Activated T-cell treated with anti-CD3 and anti-CD28 coated beads, Interleukin-2, amount 50 U/mL, for 48 hours (primary cell): ENCODE results near the gene YPEL3.
"Not testable (repeated sequence)": the region's sequence is repeated elsewhere in the genome, so short reads cannot be mapped to it uniquely, and the experiment has no call there.

ENCODE experiments used
- DNase-seq, 2 experiments: peaks; one replicate each; pipeline ENCODE4 v3.0.0-alpha.2; 2020

Gene YPEL3

DNA sequence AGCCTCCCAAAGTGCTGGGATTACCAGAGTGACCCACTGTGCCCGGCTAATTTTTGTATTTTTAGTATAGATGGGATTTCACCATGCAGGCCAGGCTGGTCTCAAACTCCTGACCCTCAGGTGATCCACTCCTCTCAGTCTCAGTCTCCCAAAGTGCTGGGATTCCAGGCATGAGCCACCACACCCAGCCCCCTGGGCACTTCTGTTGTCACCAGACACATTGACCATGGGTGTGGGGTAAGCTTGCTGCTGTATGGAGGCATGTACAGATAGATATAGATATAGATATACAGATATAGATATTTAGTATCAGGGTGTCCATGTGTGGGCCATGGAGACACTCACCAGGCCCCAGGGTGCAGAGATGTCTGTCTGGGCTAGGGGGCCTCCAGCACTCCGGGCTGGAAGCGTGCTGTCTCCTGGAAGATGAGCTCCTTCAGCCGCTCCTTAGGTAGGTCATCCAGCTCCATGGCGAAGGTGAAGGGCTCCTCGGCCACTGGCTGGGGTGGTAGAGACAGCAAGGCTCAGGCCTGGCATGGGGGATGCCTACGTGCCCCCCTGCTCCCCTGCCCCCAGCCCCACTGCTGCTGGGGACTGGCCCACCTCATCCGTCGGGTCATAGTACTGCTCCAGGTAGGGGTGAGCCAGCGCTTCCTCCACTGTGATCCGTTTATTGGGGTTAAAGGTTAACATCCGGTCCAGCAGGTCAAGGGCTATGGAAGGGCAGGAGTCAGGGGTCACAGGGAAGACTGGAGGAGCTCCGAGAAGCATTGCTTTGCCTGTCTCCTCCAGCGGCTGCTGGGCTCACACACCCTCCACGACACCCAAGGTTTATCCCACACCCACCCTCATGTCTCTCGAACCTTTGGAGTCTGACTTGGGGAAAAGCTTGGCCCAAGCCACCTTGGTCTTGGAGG lies 20.5 kb upstream of the YPEL3 start:
- no peak for DNase-seq

DNA sequence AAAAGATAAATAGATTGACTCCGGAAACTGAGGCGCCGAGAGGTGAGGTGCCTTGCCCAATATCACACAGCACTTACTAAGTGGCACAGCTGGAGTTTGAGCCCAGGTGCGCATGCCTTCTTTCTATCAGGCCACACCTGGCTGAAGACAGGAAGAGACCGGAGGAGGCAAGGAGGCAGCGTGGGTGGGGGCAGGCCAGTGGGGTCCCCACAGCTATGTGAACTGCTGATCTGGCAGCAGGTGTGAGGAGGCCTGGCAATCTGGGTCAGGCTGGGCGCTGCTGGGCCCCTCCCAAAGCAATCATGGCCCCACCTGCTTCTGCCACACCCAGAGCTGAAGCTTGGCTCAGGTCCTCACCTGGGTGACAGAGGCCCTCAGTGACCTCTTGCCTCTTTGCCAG lies 19.2 kb upstream of the YPEL3 start:
- DNase-seq: no peak

DNA sequence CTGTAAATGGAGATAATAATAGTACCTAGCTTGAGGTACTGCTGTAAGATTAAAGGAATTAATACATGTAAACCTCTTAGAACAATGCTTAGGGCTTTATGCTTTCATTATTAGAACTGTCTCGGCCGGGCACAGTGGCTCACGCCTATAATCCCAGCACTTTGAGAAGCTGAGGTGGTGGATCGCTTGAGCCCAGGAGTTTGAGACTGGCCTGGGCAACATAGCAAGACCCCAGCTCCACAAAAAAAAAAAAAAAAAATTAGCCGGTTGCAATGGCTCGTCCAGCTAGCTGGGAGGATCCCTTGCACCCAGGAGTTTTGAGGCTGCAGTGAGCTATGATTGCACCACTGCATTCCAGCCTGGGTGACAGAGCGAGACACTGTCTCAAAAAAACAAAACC lies 18.8 kb upstream of the YPEL3 start:
- DNase-seq: not testable (repeated sequence)

DNA sequence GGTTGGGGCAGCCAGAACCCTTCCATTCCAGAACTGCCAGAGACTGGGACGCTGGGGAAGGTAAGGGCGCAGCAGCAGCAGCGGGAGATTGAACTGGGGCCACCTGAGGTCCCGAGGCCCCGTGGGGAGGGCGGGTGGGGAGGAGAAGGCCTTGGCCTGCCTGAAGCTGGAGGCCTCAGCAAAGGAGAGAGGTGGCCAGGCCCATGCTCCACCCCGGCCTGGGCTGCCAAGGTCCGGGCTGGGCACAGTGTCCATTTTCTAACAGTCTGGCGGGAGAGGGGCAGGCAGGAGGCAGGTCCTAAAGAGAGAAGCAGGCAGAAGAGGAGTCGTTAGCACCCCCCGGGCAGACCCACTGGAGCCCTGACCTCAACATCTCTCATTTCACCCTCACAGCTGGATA lies 18.4 kb upstream of the YPEL3 start:
- DNase-seq: no peak

DNA sequence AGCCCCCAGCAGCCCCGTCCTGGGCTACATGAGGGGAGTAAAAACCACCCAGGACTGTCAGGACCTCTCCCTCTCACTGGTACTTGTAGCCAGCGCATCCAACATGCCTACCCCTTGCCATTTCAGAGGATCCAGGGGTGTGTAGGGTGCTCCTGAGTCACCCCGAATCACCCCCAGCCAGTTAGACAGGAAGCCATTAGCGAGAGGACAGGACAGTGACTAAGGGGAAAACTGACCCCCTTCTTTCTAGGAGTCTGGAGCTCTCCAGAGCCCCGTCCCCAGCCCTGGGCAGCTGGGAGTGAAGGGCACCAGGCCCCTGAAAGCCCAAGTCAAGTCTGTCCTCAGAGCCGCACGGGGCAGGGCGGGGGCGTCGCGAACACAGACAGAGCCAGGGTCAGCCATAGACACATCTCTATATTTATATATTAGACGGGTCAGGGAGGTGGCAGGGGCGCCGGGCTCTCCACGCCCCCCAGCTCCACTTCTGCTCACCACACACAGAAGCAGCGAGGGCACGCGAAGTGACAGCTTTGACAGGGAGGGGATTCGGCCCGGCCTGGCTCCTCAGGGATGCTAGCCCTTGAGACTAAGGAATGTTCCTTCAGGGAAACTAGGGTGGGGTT lies 17.8 kb upstream of the YPEL3 start:
- no peak for DNase-seq

DNA sequence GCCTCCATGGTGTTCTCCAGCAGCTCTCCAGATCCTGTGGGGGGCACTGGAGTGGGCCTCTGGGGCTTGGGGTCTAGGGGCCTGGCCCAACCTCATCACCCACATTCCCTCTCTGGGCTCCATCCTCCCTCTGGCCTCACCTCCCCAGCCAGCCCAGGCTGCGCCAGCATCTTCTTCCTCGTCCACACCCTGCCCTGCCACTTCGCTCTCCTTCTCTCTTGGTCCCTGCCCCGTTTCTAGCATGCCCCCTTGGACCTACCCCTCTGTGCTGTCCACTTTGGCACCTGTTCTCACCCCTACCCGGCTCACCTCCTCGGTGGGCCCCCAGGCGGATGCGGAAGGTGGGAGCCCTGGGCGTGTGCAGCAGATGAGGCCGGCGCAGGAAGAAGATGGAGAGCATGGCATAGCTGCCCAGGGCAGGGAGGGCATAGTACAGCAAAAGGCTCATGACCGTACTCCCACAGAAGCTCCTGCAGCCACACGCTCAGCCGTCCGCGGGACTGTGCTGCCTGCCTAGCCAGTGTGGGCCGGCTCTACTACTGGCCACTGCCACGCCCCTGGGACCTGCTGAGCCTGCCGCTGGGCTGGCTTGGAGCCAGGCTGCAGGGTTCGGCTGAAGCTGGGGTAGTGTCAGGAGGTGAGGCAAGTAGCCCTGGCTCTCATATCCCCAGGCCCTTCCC lies 17.2 kb upstream of the YPEL3 start, which contains the start of gene GDPD3:
GDPD3 (minus strand) TSS at position 507 of the 680 bp plus-strand sequence; CDS start at position 448, 59 bp downstream.
- no peak for DNase-seq

DNA sequence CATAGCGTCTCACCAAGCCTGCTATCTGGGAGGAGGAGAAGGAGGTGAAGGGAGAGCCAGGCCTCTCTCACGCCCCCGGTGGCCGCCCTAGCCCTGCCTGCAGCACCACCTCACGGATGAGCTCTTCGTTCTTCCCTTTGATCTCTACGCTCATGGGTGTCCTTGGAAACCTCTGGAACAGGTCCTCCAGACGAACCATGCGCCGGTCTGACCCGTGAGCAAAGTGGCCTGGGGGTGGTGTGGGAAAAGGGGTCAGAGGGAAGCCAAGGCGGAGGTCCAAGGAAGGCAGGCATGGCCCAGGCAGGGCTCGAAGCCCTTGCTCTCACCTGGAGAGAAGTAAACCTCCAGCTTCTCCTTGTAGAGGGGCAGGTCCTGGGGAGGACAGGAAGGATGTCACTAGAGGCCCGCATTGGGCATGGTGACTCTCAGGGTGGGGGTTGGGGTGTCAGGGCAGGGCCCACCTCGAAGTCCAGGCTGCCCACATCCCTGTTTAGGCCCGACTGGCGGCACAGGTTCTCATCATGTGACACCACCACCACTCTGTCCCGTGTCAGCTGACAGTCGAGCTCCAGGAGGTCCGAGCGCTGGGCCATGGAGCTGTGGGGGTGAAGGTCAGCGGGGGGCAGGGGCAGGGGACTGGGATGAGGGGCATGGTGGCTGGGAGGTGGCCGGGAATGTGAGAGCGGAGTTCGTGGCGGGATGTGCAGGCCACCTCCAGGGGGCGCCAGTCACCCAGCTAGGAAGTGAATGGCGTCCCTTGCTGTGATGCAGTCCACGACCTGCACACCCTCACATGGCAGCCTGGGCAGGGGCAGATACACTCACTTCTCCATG lies 16.4 kb upstream of the YPEL3 start:
- DNase-seq: peak; percentile 80 to 83

DNA sequence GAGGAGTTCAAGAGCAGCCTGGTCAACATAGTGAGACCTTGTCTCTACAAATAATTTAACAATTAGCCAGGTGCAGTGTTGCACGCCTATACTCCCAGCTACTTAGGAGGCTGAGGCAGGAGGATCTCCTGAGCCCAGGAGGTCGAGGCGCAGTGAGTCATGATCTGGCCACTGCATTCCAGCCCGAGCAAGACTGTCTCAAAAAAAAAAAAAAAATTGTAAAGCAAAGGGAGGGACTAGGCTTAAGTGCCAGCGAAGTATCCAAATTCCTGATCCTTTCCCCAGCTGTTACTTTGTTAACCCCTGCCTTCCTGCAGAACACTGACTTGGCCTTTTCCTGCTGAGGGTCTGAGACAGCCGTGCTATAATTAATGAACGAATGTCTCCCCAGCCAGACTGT lies 14.6 kb upstream of the YPEL3 start:
- DNase-seq: no peak

DNA sequence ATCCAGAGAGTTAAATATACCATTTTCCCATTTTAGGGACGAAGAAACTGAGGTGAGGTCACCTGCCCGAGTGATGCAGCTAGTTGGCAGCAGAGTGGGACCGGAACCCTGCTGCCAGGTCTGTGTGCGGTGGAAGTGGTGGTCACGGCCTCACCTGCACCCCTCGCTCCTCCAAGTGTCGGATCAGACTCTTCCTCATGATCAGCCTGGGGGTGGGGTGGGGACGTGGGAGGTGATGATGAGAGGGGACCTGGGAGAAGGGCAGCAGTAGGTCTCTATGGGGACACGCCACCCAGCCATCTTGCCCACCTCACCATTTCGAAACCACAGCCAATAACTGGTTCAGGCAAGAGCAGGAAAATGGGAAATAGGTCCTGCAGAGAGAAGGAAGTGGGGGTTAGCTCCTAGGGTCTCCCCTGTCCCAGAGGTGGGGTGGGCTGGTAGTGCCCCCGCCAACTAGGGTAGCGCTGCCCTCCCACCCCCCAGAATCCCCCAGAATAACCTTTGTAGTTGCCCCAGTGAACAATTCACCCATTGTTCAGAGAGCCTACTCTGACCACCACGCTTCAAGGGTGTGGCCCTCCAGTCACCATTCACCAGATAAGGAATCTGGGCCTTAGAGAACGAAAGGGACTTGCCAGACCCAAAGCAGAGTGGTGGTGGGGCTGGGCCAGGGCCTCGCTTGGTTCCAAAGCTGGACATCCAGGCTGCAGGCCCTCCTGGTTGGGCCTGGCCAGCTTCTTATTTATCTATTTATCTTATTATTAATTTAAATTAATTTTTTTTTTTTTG lies 12.2 kb upstream of the YPEL3 start:
- no peak for DNase-seq

DNA sequence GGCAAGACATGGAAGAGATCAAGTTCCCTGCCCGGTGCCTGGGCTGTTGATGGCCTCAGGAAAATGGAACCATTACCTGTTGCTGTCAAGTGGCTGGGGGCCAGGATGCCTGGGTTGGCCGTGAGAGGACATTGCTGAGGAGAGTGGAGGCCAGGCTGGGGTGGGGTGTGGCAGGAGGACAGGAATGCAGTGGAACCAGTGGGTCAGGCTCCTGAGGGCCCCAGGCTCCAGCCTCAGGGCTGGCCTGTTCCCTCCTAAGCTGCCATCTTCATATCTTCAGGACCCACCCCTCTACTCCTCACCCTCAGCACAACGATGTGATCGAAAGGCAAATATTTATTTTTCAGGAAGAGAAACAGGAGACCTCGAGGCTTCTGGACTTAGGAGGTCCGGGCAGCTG lies 8.5 kb upstream of the YPEL3 start:
- DNase-seq: no peak

DNA sequence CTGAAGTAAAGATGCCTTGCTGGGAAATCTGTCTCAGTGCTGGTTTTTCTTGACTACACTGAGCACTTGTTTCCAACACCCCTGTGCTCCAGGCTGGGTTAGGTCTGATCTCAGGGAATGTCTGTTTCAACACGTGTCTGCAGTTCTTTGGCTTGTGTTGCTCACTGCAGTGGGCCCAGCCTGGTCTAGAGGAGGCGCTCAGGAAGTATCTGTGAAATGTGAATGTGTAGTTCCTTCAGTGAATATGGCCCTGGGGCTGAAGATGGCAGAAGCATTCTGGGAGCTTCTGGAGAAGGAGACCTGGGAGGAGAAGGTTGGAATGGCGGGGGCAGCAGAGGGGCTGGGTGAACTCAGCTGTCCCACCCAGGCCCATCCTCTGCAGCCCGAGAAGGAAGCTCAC lies 8.1 kb upstream of the YPEL3 start:
- DNase-seq: no peak

DNA sequence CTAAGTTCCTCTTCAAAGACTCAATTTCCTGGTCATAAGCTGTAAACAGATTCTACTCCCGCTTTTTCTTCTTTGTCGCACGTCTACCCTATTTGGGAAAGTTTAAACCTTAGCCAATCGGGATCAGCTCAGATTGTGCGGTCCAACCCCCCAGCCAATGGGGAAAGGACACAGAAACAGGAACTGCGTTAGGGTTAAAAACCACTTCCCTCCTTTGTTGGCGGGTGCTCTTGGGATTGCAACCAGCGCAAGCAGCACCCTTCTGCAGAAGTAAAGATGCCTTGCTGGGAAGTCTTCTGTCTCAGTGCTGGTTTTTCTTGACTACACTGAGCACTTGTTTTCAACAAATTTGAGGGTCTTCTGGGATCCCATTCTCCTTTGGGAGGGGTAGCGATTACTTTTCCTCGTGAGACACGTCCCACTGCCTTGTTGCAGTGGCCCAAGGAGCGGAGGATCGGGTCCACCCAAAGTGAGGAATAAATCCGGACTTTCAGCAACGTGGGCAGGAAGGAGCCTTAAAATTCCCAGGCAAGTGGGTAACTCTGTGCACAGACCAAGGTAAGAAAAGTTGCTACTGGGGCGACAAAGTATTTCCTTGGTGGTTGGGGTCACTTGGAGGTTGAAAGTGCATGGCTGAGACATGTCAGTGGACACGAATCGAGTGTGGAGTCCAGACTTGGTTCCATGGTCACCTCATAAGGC lies 1.0 kb upstream of the YPEL3 start:
- DNase-seq: peak in 1 of 2 experiments; percentile 36

DNA sequence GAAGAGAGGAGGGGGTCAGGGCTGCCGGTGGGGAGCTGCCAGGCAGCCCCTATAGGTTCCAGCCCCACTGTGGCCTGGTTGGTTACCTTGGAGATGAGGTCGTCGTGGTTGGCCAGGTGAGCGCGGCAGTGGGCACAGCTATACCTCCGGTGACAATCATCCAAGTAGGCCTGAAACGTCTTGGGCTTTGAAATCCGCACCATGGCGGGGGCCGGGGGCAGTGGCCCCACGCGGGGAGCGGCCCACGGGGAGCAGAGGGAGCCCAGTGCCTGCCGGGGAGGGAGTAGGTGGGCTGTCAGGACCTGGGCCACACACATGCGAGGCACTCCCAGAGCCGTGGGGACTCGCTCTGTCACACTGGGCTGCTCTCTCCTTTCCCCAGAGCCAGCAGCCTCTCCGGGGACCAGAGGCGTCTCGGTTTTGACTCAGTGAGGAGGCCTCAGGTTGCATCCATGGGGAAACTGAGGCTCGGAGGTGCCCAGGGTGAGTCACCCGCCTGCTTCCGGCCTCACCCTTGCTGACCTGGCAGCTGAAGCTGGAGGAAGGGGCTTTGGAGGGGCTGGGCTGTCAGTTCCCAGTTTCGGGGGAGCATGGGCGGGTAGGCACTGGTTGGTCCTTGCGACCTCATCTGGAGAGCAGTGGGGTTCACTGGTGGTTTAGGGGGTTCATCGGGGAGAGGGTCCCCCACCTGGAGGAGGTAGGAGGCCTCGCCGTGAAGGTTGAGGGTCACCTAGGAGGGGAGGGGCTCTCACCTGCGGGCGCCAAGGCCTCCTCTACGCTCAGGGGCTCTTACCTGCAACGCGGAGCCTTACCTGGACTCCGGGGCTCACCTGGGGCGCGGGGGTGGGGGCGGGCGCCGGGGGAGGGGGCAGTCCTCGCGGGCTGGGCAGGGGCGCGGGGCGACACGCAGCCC lies 591 bp downstream of the YPEL3 start:
- DNase-seq: peak; percentile 41 to 48

DNA sequence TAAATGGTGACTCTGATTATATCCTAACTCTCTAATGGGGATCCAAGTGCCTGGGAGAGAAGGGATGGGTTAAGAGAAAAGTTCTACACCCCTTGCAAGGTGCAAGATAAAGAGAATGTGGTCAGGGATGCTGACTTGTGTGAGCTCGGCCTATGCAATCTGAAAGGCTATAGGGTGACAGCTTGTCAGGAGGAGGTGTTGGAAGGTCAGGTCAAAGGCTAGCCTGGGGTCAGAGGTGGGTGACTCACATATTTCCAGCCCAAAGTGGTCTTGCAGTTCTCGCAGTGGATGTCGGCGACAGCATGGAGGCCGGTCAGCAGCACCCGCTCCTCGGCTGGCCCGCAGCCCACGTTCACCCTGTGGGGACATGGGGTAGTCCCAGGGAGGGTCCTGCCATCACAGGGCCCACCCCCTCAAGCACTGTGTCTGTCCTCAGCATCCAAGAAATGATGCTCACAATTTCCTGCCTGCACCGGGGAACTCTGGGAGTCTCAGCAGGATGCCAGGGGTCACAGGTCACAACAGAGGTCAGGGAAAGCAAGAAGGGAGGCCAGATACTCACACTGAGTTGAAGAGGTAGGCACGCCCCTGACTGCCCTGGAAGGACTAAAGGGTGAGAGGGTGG lies 1.4 kb downstream of the YPEL3 start:
- no peak for DNase-seq

DNA sequence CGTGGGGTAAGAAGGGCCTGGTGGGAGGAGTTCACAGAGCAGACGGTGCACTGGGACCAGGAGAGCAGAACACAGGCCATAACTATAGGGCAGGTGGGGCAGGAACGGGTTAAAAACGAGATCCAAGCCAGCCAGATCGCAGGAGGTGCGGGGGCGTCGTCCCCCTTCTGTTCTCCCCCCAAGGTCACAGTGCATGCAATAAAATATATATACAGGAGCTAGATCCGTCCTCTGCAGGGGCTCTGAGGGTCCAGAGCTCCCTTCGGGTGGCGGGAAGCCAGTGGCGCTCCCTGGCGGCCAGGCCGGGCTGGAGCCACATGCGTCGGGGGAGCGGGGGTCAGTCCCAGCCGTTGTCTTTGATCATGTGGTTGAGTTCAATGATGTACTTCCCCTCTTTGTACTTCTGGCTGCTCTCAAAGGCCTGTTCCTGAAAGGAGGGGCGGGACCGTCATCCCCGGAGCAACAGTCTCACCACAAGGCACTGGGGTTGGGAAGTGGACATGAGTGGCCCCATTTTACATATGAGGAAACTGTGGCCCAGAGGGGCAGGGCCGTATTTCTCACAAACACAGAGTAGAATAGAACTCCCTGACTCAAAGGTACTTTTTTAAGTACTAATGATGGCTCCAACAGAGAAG lies 3.5 kb downstream of the YPEL3 start:
- DNase-seq: peak; percentile 87 to 88

DNA sequence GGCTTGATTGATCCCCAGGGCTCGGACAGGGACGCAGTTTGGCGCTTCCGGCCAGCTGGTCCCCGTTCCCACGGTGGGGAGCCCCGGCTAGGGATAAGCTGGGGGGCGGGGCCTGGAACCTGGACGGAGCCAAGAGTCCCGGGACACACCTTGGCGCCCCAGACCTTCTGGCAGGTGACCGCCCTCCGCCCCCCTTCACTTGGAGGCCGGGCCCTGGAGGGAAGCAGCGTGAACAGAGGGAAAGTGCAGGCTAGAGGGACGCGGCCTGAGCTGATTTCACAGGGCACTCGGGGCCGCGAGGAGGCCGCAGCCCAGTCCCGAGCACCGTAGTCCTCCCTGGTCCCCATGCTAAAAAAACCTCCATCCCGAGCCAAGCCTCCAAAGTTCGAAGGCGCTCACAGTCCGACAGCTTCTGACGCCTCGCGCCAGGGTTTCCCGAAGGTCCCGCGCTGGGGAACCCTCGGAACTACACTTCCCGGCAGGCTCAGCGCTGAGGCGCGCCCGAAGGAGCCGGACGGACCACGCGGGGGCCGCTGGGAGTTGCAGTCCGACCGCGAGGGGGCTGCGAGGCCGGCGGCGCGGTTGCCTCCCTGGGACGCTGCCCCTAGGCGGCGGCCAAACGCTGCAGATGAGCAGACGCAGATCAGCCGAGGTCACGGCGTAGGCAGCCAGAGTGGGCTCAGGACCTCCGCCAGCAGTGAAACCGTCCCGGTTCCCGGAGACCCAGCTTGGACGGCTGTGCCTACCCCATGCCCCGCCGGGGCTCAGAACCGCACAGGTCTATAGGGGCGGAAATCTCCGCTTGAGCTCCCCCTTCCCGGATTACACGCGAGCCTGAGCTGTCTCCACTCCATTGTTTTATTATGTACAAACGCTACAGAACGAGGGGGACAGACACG lies 4.3 kb downstream of the YPEL3 start, which contains the start of gene TBX6:
TBX6 (minus strand) TSS at position 451 of the 899 bp plus-strand sequence. CDS start 731 bp downstream, outside the sequence.
- DNase-seq: peak; percentile 96 to 97

DNA sequence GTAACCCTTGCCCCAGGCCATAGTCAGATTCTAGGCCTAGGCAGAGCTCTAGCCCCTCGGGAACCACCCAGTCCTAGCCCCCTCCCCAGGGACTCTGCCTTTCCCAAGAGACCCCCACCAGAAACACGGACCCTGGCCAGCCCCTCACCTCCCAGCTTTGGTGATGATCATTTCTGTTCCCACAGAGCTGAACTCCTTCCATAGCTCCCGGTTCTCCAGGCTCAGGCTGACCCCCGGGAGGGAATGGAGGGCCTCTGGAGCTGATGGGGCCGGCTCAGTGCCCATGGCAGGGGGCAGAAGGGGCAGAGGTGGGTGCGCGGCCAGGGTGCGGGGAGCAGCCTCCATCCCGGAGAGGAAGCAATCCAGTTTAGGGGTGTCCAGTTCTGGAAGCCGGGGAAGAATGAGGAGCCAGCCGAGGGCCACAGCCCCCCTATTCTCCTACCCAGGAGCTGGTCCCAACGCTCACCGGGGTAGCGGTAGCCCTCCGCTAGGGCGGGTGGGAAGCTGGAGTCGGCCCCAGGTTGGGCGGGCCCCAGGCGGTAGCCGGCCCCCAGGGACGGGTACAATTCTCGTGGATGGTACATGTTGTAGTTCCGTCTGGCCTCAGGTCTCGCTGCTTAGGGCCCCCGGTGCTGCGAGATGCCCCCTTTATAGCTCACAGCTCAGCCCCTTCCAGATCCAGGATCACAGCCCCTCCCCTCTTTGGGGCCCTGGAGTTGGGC lies 5.2 kb downstream of the YPEL3 start:
- no peak for DNase-seq
